Small intestine (tissue), 7 donors: Measurements from ENCODE around the gene DTX3L. TPM values are rescaled to one million over a fixed set of nuclear protein-coding genes. Genes with fewer than 3 reads are reported as not detected.

Experiments
- DNase-seq, 2 donors: peaks; one replicate each; pipeline versions ENCODE4 v3.0.0 to v3.0.0-alpha.2; 2013
- FAIRE-seq: peaks from 2 replicates; lab custom pipeline; 2012; peaks lifted over from hg19 to GRCh38; lab: Jason Lieb, UNC
- H3K27ac ChIP-seq, 3 donors: one replicate each; pipeline ENCODE4 v1.5.1; 2013; ENCODE audit warnings: low read length in 2 of 3, mild to moderate bottlenecking in 2 of 3, control low read depth in 1 of 3, inconsistent platforms in 1 of 3, low read depth in 1 of 3, moderate library complexity in 1 of 3
- H3K27me3 ChIP-seq, 3 donors: one replicate each; pipeline ENCODE4 v1.6.1; 2013; ENCODE audit warnings: low read length in 3 of 3, inconsistent platforms in 1 of 3; ENCODE audit not compliant: control insufficient read depth in 3 of 3, insufficient read depth in 3 of 3
- H3K36me3 ChIP-seq, 3 donors: one replicate each; pipeline ENCODE4 v1.6.1; 2013; ENCODE audit warnings: low read length in 3 of 3, inconsistent platforms in 1 of 3, low read depth in 1 of 3, mild to moderate bottlenecking in 1 of 3, moderate library complexity in 1 of 3; ENCODE audit not compliant: control insufficient read depth in 3 of 3, insufficient read depth in 2 of 3
- H3K4me1 ChIP-seq, 3 donors: one replicate each; pipeline ENCODE4 v1.6.1; 2013; ENCODE audit warnings: low read length in 2 of 3, inconsistent platforms in 1 of 3, low read depth in 1 of 3, mild to moderate bottlenecking in 1 of 3, moderate library complexity in 1 of 3; ENCODE audit not compliant: control insufficient read depth in 3 of 3, insufficient read depth in 2 of 3
- H3K4me3 ChIP-seq, 3 donors: one replicate each; pipeline ENCODE4 v1.5.1; 2013; ENCODE audit warnings: low read length in 3 of 3, control low read depth in 1 of 3, inconsistent platforms in 1 of 3, low read depth in 1 of 3, mild to moderate bottlenecking in 1 of 3, moderate library complexity in 1 of 3
- H3K9me3 ChIP-seq, 2 donors: one replicate each; pipeline ENCODE4 v1.6.1; 2013; ENCODE audit warnings: low read depth in 1 of 2, low read length in 1 of 2; ENCODE audit not compliant: control insufficient read depth in 2 of 2, insufficient read depth in 1 of 2
- WGBS, 3 donors: extraction: QIAGEN DNeasy Blood & Tissue Kit; methylation state at CpG; one replicate each; pipeline ENCODE4 v1.1.7; 2013; 5-methylcytosine and 5-hydroxymethylcytosine counted together
- polyA plus RNA-seq, 4 donors: library from polyadenylated mRNA; stranded (reverse) in 3 of 4; unstranded in 1 of 4; fragments of 200-250 nt in 3 of 4; fragments of 120-200 nt in 1 of 4; gene quantifications; one replicate each; pipeline versions ENCODE4 v1.2.1 to v1.2.3, GENCODE V29; 2013
- donor health status: healthy with polysubstance abuse.
- donor health status: control.
- donor health status: control.
- donor health status: Bipolar disorder and iron deficiency.
- donor health status: healthy.

The DTX3L gene
- polyA plus RNA-seq, 4 donors: 10.8 to 29.1 (median 18.6) TPM

DNA sequence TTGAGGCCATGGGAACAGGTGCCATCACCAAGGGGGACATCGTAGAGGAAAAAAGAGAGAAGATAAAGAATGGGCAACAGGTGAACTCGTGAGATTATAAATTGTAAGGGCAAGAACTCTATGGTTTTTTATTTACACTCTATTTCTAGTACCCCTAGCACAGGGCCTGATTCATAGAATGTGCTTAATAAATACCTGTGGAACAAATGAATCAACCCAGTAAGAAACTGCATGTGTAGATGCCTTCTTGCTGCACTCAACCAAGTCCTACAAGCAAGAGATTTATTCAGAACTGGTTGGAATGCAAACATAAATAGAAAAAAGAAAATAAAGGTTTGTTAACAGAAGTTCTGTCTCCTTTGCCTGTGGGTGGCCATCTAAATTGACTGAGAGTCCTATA lies 30.7 kb upstream of the DTX3L start:
- Histone ChIP-seq H3K36me3 (peaks cover 17 to 29% (median 19%) of the 10 kb centered on the region in 3 donors), H3K9me3 (no peaks in the 10 kb centered on the region), H3K4me3 (no peak overlapping the region), H3K4me1 (peaks cover 0 to 3% (median 0%) of the 10 kb centered on the region in 3 donors), H3K27ac (no peak overlapping the region), H3K27me3 (no peaks in the 10 kb centered on the region)
- 85 to 93% (median 91%) methylated on average over 2 of the region's 2 CpGs for WGBS, 3 donors
- DNase-seq (no peak), FAIRE-seq (no peak)

DNA sequence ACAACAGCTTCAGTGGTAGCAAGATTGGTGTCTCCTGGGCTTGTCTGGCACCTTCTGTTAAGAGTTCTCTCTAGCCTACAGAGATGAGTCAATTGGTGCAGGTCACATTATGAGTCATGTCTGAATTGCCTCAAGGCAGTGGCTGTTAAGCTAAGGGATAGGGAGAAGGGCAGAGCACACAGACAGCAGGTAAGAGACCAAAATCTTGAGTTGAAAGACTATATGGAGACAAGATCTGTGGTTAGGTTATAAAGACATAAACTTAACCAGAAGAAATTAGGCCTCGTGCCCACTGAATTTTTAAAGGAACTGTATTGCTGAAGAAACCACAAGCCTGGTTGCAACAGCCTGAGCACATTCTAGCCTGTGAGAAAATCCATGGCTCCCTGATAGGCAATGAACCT lies 30.2 kb upstream of the DTX3L start:
- no peak overlapping the region for H3K4me3 ChIP-seq
- peaks cover 0 to 3% (median 0%) of the 10 kb centered on the region in 3 donors for H3K4me1 ChIP-seq
- H3K27ac ChIP-seq: no peak overlapping the region
- FAIRE-seq (no peak), DNase-seq (peak; percentile 18 to 23)
- WGBS, 3 donors: 64 to 79% (median 74%) methylated on average over 1 of the region's 1 CpG
- no peaks in the 10 kb centered on the region for H3K9me3 ChIP-seq
- H3K27me3 ChIP-seq: no peaks in the 10 kb centered on the region
- peaks cover 17 to 29% (median 19%) of the 10 kb centered on the region in 3 donors for H3K36me3 ChIP-seq

DNA sequence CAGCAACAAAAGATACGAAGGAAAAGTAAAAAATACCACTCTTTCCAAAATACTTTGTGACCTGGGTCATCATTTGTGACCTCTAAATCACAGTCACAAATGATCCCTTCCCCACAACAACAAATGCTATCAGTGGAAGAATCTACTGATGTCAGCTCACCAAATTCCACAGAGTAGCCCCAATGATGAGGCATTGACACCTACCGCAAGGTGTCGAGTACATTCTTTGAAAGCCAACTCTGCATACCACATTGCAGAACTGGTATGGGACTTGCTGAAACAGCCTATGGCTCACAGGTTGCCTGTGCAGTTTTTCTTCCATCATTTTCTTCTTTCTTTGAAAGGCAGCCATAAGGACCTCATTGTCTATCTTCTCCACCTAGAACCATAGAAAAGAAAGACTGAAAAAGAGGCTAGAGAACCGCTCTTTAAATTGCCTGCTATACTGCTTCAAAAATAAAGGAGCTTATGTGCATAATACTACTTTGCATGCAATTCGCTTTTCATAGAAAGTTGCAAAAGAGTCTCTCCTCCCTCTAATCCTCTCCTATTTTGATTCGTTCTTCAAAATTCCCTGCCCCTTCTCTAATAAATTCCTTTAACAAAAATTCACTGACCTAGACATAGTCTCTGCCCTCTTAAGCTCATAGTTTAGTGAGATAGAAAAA lies 28.0 kb upstream of the DTX3L start:
- Histone ChIP-seq H3K36me3 (peaks cover 19 to 28% (median 24%) of the 10 kb centered on the region in 3 donors), H3K27me3 (no peaks in the 10 kb centered on the region), H3K4me1 (peaks cover 0 to 3% (median 0%) of the 10 kb centered on the region in 3 donors), H3K4me3 (no peak overlapping the region), H3K9me3 (no peaks in the 10 kb centered on the region), H3K27ac (no peak overlapping the region)
- FAIRE-seq (no peak), DNase-seq (no peak)
- WGBS, 3 donors: 88 to 97% (median 96%) methylated on average over 6 of the region's 6 CpGs

DNA sequence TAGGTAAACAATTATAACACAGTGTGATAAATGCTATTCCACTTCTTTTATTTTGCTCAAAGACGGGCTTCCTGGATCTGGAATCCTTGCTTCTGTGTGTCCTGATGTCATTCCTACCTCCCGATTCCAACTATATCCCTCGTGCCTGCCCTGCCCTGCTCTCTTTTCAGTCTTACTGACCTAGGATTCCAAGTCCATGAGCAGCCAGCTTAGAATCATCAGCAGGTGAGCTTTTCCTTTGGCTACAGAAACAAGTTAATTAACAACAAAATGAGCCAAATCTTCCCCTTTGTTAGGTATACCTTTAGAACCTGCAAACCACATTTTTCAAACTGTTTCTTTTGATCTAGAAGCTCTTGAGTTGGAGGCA lies 27.5 kb upstream of the DTX3L start:
- WGBS, 3 donors: 72 to 85% (median 81%) methylated on average over 3 of the region's 3 CpGs
- Histone ChIP-seq H3K4me3 (no peak overlapping the region), H3K27me3 (no peaks in the 10 kb centered on the region), H3K36me3 (peaks cover 17 to 28% (median 25%) of the 10 kb centered on the region in 3 donors), H3K9me3 (no peaks in the 10 kb centered on the region), H3K27ac (no peak overlapping the region), H3K4me1 (peaks cover 0 to 3% (median 0%) of the 10 kb centered on the region in 3 donors)
- DNase-seq (peak in 1 of 2 donors; percentile 25), FAIRE-seq (no peak)

DNA sequence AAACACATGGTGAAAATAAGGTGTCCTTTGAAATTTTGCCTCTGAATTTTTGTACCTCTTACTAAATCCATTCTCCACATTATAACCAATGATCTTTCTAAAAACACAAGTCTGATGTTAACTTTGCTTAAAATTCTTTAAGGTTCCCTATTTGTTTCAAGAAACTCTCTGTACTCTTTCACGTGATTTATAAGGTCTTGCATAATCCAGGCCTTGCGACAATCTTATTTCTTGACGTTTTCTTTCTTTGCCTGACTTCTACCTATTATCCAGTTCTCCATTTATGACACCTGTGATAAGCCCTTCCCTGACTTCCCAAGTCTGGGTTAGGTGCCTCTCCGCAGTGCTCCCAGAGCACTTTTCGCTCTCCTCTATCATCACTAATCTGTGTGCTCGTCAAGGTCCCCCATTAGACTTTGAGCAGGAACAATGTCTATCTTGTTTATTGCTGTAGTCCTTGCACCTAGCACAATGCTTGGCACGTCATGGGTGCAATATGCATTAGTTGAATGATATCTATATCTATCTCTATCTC lies 25.1 kb upstream of the DTX3L start:
- Histone ChIP-seq H3K27me3 (no peaks in the 10 kb centered on the region), H3K36me3 (peaks cover 16 to 21% (median 18%) of the 10 kb centered on the region in 3 donors), H3K4me1 (peaks cover 0 to 3% (median 0%) of the 10 kb centered on the region in 3 donors), H3K9me3 (no peaks in the 10 kb centered on the region), H3K27ac (no peak overlapping the region), H3K4me3 (no peak overlapping the region)
- 56 to 73% (median 68%) methylated on average over 7 of the region's 7 CpGs for WGBS, 3 donors
- DNase-seq: peak; percentile 48 to 67
- no peak for FAIRE-seq

DNA sequence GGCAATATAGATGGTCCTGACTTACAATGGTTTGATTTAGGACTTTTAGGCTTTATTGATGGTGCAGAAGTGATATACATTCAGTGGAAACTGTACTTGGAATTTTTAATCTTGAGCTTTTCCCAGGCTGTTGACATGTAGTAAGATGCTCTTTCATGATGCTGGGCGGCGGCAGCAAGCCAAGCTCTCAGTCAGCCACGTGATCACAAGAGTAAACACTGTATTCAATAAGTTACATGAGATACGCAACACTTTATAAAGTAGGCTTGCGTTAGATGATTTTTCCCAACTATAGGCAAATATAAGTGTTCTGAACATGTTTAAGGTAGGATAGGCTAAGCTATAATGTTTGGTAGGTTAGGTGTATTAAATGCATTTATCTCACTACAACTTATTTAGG lies 18.0 kb upstream of the DTX3L start:
- no peak overlapping the region for H3K27ac ChIP-seq
- WGBS, 3 donors: 87 to 97% (median 89%) methylated on average over 5 of the region's 5 CpGs
- no peaks in the 10 kb centered on the region for H3K4me1 ChIP-seq
- H3K27me3 ChIP-seq: no peaks in the 10 kb centered on the region
- DNase-seq (no peak), FAIRE-seq (no peak)
- H3K36me3 ChIP-seq: peaks cover 10 to 27% (median 20%) of the 10 kb centered on the region in 3 donors
- no peaks in the 10 kb centered on the region for H3K9me3 ChIP-seq
- H3K4me3 ChIP-seq: no peak overlapping the region

DNA sequence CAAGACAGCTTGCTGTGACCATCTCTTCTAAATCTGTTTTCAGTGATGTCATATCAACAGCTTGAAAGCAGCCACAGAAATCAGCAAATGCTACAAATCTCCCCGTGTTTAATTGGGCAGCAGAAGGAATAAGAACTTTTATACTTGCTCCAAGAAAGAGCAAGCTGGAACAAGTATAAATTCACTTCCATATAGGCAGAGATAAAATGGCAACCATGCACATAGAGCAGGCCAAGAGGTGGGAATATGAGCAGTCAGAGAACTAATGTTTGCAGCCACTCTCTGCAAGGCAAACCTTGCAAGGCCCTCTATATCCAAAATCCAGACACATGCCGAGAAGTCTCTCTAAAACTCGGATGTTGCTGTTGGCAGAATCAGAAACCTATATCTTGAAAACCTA lies 16.1 kb upstream of the DTX3L start:
- Histone ChIP-seq H3K4me3 (no peak overlapping the region), H3K27ac (no peak overlapping the region), H3K9me3 (no peaks in the 10 kb centered on the region), H3K27me3 (no peaks in the 10 kb centered on the region), H3K4me1 (no peaks in the 10 kb centered on the region), H3K36me3 (peaks cover 13 to 30% (median 19%) of the 10 kb centered on the region in 3 donors)
- FAIRE-seq: no peak
- no peak for DNase-seq
- 87 to 94% (median 88%) methylated on average over 3 of the region's 3 CpGs for WGBS, 3 donors

DNA sequence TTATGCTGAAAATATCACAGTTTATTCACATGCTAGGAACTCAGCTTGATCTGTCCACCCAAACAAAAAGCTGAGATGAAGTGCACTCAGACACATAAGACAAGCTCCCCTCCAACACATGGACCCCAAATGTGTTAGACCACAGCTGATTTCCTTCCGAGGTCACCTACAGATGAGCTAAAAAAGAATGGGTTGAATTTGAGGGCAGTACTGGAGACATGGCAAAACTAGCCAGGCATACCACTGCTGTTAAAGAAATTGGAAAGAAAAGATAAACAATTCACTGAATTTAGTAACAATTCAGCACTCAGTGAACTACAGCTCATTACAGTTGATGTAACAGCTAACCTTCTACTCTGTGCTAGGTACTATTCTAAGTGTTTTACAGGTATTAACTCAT lies 15.5 kb upstream of the DTX3L start:
- no peaks in the 10 kb centered on the region for H3K27me3 ChIP-seq
- H3K27ac ChIP-seq: no peak overlapping the region
- no peaks in the 10 kb centered on the region for H3K4me1 ChIP-seq
- DNase-seq (no peak), FAIRE-seq (no peak)
- WGBS, 3 donors: 92 to 97% (median 97%) methylated on average over 1 of the region's 1 CpG
- peaks cover 13 to 30% (median 19%) of the 10 kb centered on the region in 3 donors for H3K36me3 ChIP-seq
- H3K9me3 ChIP-seq: no peaks in the 10 kb centered on the region
- no peak overlapping the region for H3K4me3 ChIP-seq
